H1 (cell line): Measurements from ENCODE around the gene EVC2. TPM values are rescaled to one million over a fixed set of nuclear protein-coding genes. Genes with fewer than 3 reads are reported as not detected.
A peak's percentile ranks its signal among the peaks of the same experiment; 100 is the strongest.

Experiments used
- CTCF ChIA-PET: fragments of 300-600 bp; sonication (Branson Sonifier 250); formaldehyde crosslinking; loops from one replicate; lab custom pipeline; 2021; ENCODE audit not compliant: partially characterized antibody; lab: Charles Lee
- POLR2A ChIA-PET: fragments of 300-600 bp; sonication (Branson Sonifier 250); formaldehyde crosslinking; loops from one replicate; lab custom pipeline; 2021; ENCODE audit warnings: inconsistent platforms; ENCODE audit not compliant: partially characterized antibody; lab: Charles Lee
- DNase-seq, 2 experiments: peaks; one replicate each; pipeline versions ENCODE4 v3.0.0 to v3.0.0-alpha.2; 2010 to 2022; ENCODE audit warnings: low spot score in 2 of 2, low read depth in 1 of 2, mixed read lengths in 1 of 2
- FAIRE-seq: peaks from 2 replicates; lab custom pipeline; 2011; peaks lifted over from hg19 to GRCh38; lab: Jason Lieb, UNC
- H2AFZ ChIP-seq: 2 replicates; pipeline ENCODE4 v1.8.1; 2012; ENCODE audit warnings: low read length, inconsistent platforms
- H2AK5ac ChIP-seq: 2 replicates; pipeline ENCODE4 v1.6.1; 2013; ENCODE audit warnings: low read depth, low read length
- H2BK120ac ChIP-seq: replicated peaks from 2 replicates; pipeline ENCODE3; 2013; ENCODE audit warnings: low read depth, low read length, inconsistent platforms
- H2BK12ac ChIP-seq: 2 replicates; pipeline ENCODE4 v1.6.1; 2013; ENCODE audit warnings: low read depth, low read length
- H2BK15ac ChIP-seq: 2 replicates; pipeline ENCODE4 v1.6.1; 2013; ENCODE audit warnings: low read length
- H2BK20ac ChIP-seq: 2 replicates; pipeline ENCODE4 v1.6.1; 2013; ENCODE audit warnings: low read length
- H2BK5ac ChIP-seq: 2 replicates; pipeline ENCODE4 v1.6.1; 2013; ENCODE audit warnings: low read depth, low read length
- H3K14ac ChIP-seq: 2 replicates; pipeline ENCODE4 v1.6.1; 2013; ENCODE audit warnings: inconsistent platforms; ENCODE audit not compliant: insufficient read length
- H3K18ac ChIP-seq: 2 replicates; pipeline ENCODE4 v1.6.1; 2013; ENCODE audit warnings: low read length; ENCODE audit errors: extremely low read depth
- H3K23ac ChIP-seq: 2 replicates; pipeline ENCODE4 v1.6.1; 2013; ENCODE audit warnings: inconsistent platforms; ENCODE audit not compliant: insufficient read length
- H3K23me2 ChIP-seq: 2 replicates; pipeline ENCODE4 v1.6.1; 2013; ENCODE audit warnings: low read depth, low read length
- H3K27ac ChIP-seq: 2 replicates; pipeline ENCODE4 v1.6.1; 2011; ENCODE audit warnings: low read depth, low read length, inconsistent platforms
- H3K27me3 ChIP-seq, 4 experiments: replicated peaks in 1 of 4; 1 replicate in 1 of 4; 2 replicates in 3 of 4; pipeline versions ENCODE4 v1.6.1 to v1.8.1; 2011 to 2013; ENCODE audit warnings: low read length in 3 of 4, mild to moderate bottlenecking in 3 of 4, inconsistent platforms in 2 of 4, mixed read lengths in 2 of 4, moderate library complexity in 1 of 4; ENCODE audit not compliant: control insufficient read depth in 3 of 4, insufficient read depth in 3 of 4; ENCODE audit errors: extremely low read depth in 1 of 4
- H3K36me3 ChIP-seq, 4 experiments: 2 replicates each; pipeline versions ENCODE4 v1.6.1 to v1.8.1; 2011 to 2013; ENCODE audit warnings: mild to moderate bottlenecking in 4 of 4, low read length in 3 of 4, moderate library complexity in 2 of 4, control low read depth in 1 of 4, inconsistent platforms in 1 of 4; ENCODE audit not compliant: insufficient read depth in 4 of 4, control insufficient read depth in 2 of 4
- H3K4ac ChIP-seq: replicated peaks from 2 replicates; pipeline ENCODE3; 2013; ENCODE audit warnings: low read length, low read depth, mixed read lengths, inconsistent platforms; ENCODE audit not compliant: insufficient read length
- H3K4me1 ChIP-seq, 4 experiments: replicated peaks in 1 of 4; 1 replicate in 1 of 4; 2 replicates in 3 of 4; pipeline versions ENCODE4 v1.6.1 to v1.8.1; 2011 to 2013; ENCODE audit warnings: low read length in 3 of 4, inconsistent platforms in 2 of 4, mixed read lengths in 1 of 4; ENCODE audit not compliant: insufficient read depth in 4 of 4, control insufficient read depth in 3 of 4
- H3K4me2 ChIP-seq, 2 experiments: 2 replicates each; pipeline versions ENCODE4 v1.6.1 to v1.8.1; 2011 to 2013; ENCODE audit warnings: low read depth in 2 of 2, low read length in 2 of 2, control low read depth in 1 of 2, inconsistent platforms in 1 of 2, mild to moderate bottlenecking in 1 of 2; ENCODE audit not compliant: insufficient read depth in 1 of 2
- H3K4me3 ChIP-seq, 4 experiments: fragments of 200-600, 300-600 bp in 1 of 4; sonication (generic), shearing (Covaris generic), sonication (Bioruptor Twin) in 1 of 4; 2 replicates each; pipeline versions ENCODE4 v1.5.1 to v1.8.1; 2011 to 2016; ENCODE audit warnings: low read length in 4 of 4, low read depth in 3 of 4, control low read depth in 2 of 4, inconsistent platforms in 2 of 4, mild to moderate bottlenecking in 2 of 4, mixed read lengths in 1 of 4, moderate library complexity in 1 of 4; ENCODE audit not compliant: insufficient read depth in 2 of 4; ENCODE audit errors: extremely low read depth in 1 of 4
- H3K56ac ChIP-seq: replicated peaks from 2 replicates; pipeline ENCODE3; 2013; ENCODE audit warnings: low read depth, mild to moderate bottlenecking, mixed read lengths, low read length, inconsistent platforms; ENCODE audit not compliant: insufficient read length
- H3K79me1 ChIP-seq: 2 replicates; pipeline ENCODE4 v1.6.1; 2013; ENCODE audit warnings: low read depth, low read length, control low read depth
- H3K79me2 ChIP-seq, 2 experiments: 2 replicates each; pipeline versions ENCODE4 v1.6.1 to v1.8.1; 2012 to 2013; ENCODE audit warnings: low read length in 2 of 2, mild to moderate bottlenecking in 2 of 2, inconsistent platforms in 1 of 2; ENCODE audit not compliant: insufficient read depth in 2 of 2, control insufficient read depth in 1 of 2
- H3K9ac ChIP-seq, 4 experiments: replicated peaks in 1 of 4; 1 replicate in 1 of 4; 2 replicates in 3 of 4; pipeline versions ENCODE4 v1.6.1 to v1.8.1; 2011 to 2013; ENCODE audit warnings: low read depth in 3 of 4, low read length in 3 of 4, control low read depth in 2 of 4, mild to moderate bottlenecking in 2 of 4, moderate library complexity in 2 of 4, inconsistent platforms in 1 of 4; ENCODE audit errors: extremely low read depth in 1 of 4
- H3K9me3 ChIP-seq, 2 experiments: 2 replicates each; pipeline versions ENCODE4 v1.6.1 to v1.8.1; 2012 to 2013; ENCODE audit warnings: mild to moderate bottlenecking in 2 of 2, moderate library complexity in 2 of 2, control low read depth in 1 of 2, inconsistent platforms in 1 of 2, low read depth in 1 of 2, low read length in 1 of 2, mixed read lengths in 1 of 2; ENCODE audit not compliant: insufficient read depth in 2 of 2
- H4K20me1 ChIP-seq, 2 experiments: replicated peaks in 1 of 2; 2 replicates each; pipeline versions ENCODE3 to v1.8.1; 2011 to 2013; ENCODE audit warnings: inconsistent platforms in 2 of 2, low read length in 2 of 2, mild to moderate bottlenecking in 1 of 2; ENCODE audit not compliant: insufficient read depth in 2 of 2, control insufficient read depth in 1 of 2
- H4K5ac ChIP-seq: 2 replicates; pipeline ENCODE4 v1.6.1; 2013; ENCODE audit warnings: low read length, low read depth, mixed read lengths, inconsistent platforms; ENCODE audit not compliant: insufficient read length
- H4K8ac ChIP-seq: 2 replicates; pipeline ENCODE4 v1.8.0; 2013; ENCODE audit warnings: mild to moderate bottlenecking, moderate library complexity, low read length, inconsistent platforms; ENCODE audit not compliant: insufficient read depth; ENCODE audit errors: extremely low read depth
- H4K91ac ChIP-seq: replicated peaks from 2 replicates; pipeline ENCODE3; 2013; ENCODE audit warnings: low read length, mixed read lengths, inconsistent platforms; ENCODE audit not compliant: insufficient read length
- RAD21 ChIP-seq, 2 experiments: IDR thresholded peaks in 1 of 2; conservative IDR thresholded peaks in 1 of 2; 2 replicates each; pipeline ENCODE4 v1.6.1; 2011; ENCODE audit warnings: low read depth in 2 of 2, low read length in 2 of 2, improper control_type of control experiment in 1 of 2, inconsistent platforms in 1 of 2, mild to moderate bottlenecking in 1 of 2, moderate library complexity in 1 of 2
- SP2 ChIP-seq: IDR thresholded peaks from 2 replicates; pipeline ENCODE4 v1.6.1; 2012; ENCODE audit warnings: mild to moderate bottlenecking, low read length, inconsistent platforms
- WGBS, 2 experiments: shearing (Covaris generic) in 1 of 2; methylation state at CpG; one replicate each; pipeline versions ENCODE4 v1.1.6 to v1.1.7; 2013 to 2015; ENCODE audit warnings: low lambda C conversion rate in 2 of 2, mixed read lengths in 2 of 2, inconsistent platforms in 1 of 2, low coverage in 1 of 2, missing lambda C conversion rate in 1 of 2; ENCODE audit not compliant: insufficient replicate concordance in 2 of 2, insufficient coverage in 1 of 2, insufficient read length in 1 of 2; ENCODE audit errors: extremely low coverage in 1 of 2, missing lambda C conversion rate in 1 of 2; 5-methylcytosine and 5-hydroxymethylcytosine counted together
- polyA plus RNA-seq, 7 experiments: library from polyadenylated mRNA; depleted of rRNA in 3 of 7; stranded (reverse) in 5 of 7; unstranded in 2 of 7; fragments of >200 nt in 5 of 7; fragments of 200-250 nt in 2 of 7; gene quantifications; 1 replicate in 5 of 7; 2 replicates in 1 of 7; 4 replicates in 1 of 7; pipeline versions ENCODE4 v1.2.1 to v1.2.3, GENCODE V29; 2011 to 2013; ENCODE audit warnings: missing spikeins in 2 of 7, mixed read lengths in 2 of 7
- total RNA-seq: library from RNA; stranded (reverse); fragmentation: NEBNext Ultra II Directional; extraction: Animal tissue kit (Norgen Biotek cat#: 25700); gene quantifications from 2 replicates; pipeline ENCODE4 v1.2.1, GENCODE V29; 2021
- TF ChIP-seq, protein P1 (sequence below), 3 experiments: IDR thresholded peaks; 1 replicate in 2 of 3; 2 replicates in 1 of 3; pipeline versions ENCODE4 v1.5.1 to v1.6.1; 2011; ENCODE audit warnings: low read length in 3 of 3, mild to moderate bottlenecking in 3 of 3, inconsistent platforms in 2 of 3, low read depth in 1 of 3, moderate library complexity in 1 of 3; ENCODE audit not compliant: insufficient read depth in 1 of 3; ENCODE audit errors: control extremely low read depth in 1 of 3

The EVC2 gene
- total and polyA plus RNA-seq, 2 of the 8 experiments (the other 6 are each of a cell fraction or from before 2014, with no cell fraction given) = 0.73 to 5.9 TPM

DNA sequence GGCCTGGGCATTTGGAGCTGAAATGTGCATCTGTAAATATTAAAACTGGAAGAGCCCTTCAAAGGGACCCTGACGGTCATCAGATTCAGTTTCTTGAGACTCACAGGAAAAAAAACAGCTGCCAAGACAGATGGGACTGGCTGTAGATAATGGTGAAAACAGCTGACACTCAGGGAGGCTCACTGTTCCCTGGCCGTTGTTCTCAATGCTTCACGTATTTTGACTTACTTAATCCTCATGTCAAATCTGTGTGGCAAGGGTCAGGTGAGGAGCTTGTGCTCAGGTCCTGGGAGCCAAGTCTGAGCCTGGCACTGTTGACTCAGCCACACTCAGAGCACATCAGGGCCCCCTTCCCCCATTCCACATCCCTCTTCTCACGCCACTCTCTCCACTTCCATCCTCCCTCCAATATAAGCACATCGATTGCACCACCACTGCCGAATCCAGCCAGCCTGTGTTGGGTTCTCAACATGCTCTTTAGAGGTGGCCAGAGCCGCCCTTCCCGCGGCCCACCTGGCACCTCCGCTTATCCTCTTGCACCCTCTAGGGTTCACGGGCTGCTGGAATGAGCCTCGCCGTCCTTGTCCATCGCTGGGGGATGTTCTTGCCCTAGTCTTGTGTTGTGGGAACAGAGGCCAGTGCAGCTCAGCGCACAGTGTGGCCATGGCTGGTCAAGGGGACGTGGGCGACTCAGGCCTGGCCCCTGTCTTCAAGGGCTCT is 42.7 kb upstream of the EVC2 start:
- Histone ChIP-seq H4K91ac (peak overlapping the region; percentile 86), H3K4me2 (peak overlapping the region in 1 of 2 experiments; percentile 60; a peak in 1 of 4 replicates), H3K36me3 (peaks cover 0 to 4% (median 2%) of the 10 kb centered on the region in 4 experiments; a peak in 3 of 8 replicates), H2BK5ac (peak overlapping the region; percentile 94; the same call in 1 of the 2 replicates), H4K8ac (no peak overlapping the region; the same call in 1 of the 2 replicates), H3K79me1 (no peaks in the 10 kb centered on the region), H3K27me3 (peaks cover 0 to 2% (median 0%) of the 10 kb centered on the region in 4 experiments; a peak in 1 of 7 replicates), H3K23me2 (peaks cover 4% of the 10 kb centered on the region; the same call in 1 of the 2 replicates), H3K4me1 (peaks cover 0 to 22% (median 18%) of the 10 kb centered on the region in 4 experiments; a peak in 6 of 7 replicates), H3K23ac (no peak overlapping the region), H2AFZ (no peak overlapping the region), H3K4ac (peak overlapping the region; percentile 58), H3K4me3 (no peak overlapping the region), H3K79me2 (no peaks in the 10 kb centered on the region), H4K5ac (no peak overlapping the region), H2BK15ac (no peak overlapping the region), H3K18ac (peak overlapping the region; percentile 84; the same call in 1 of the 2 replicates), H4K20me1 (no peaks in the 10 kb centered on the region), H2BK20ac (peak overlapping the region; percentile 11; the same call in 1 of the 2 replicates), H3K14ac (no peak overlapping the region), H2AK5ac (no peak overlapping the region), H3K9ac (no peak overlapping the region), H2BK120ac (peak overlapping the region; percentile 88), H3K56ac (no peak overlapping the region), H3K27ac (no peak overlapping the region), H2BK12ac (peak overlapping the region; percentile 82; the same call in 1 of the 2 replicates), H3K9me3 (no peaks in the 10 kb centered on the region)
- ChIA-PET CTCF (interaction anchor here (1.4 kb wide), 1 partner anchor 62 kb away, joined by 3 read pairs; no protein-coding TSS in a partner anchor), POLR2A (interaction anchor here (0.8 kb wide), 1 partner anchor 16 kb away, joined by 3 read pairs; no protein-coding TSS in a partner anchor)
- TF ChIP-seq, protein P1, sequence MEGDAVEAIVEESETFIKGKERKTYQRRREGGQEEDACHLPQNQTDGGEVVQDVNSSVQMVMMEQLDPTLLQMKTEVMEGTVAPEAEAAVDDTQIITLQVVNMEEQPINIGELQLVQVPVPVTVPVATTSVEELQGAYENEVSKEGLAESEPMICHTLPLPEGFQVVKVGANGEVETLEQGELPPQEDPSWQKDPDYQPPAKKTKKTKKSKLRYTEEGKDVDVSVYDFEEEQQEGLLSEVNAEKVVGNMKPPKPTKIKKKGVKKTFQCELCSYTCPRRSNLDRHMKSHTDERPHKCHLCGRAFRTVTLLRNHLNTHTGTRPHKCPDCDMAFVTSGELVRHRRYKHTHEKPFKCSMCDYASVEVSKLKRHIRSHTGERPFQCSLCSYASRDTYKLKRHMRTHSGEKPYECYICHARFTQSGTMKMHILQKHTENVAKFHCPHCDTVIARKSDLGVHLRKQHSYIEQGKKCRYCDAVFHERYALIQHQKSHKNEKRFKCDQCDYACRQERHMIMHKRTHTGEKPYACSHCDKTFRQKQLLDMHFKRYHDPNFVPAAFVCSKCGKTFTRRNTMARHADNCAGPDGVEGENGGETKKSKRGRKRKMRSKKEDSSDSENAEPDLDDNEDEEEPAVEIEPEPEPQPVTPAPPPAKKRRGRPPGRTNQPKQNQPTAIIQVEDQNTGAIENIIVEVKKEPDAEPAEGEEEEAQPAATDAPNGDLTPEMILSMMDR (IDR thresholded peaks at IDR 0.05; ENCODE audit: control extremely low read depth in 1 of 3, insufficient read depth in 1 of 3, low read depth in 1 of 3, low read length in 3 of 3) = peak in 2 of 3 experiments; percentile 15 to 41; a peak in 2 of 4 replicates
- TF ChIP-seq SP2 (no peak), RAD21 (IDR thresholded peaks at IDR 0.05 in 1 of 2, conservative IDR thresholded peaks at IDR 0.05 in 1 of 2; ENCODE audit: low read depth in 2 of 2, low read length in 2 of 2) (peak; percentile 48 to 61)
- WGBS, 2 experiments = 81% methylated on average over 17 of the region's 17 CpGs; no CpG with 5 or more reads in 1 of the 2 experiments
- DNase-seq (no peak), FAIRE-seq (no peak)
